ENCODE data around the gene CALB2. TPM values are rescaled to one million over a fixed set of nuclear protein-coding genes. Genes with fewer than 3 reads are reported as not detected.

CALB2 gene
- total and polyA plus RNA-seq, 2 of the 8 experiments (the other 6 are each of a cell fraction or from before 2014, with no cell fraction given): 1.9 to 2.6 TPM

GRCh38 chr16:71426069-71426879 lies 67.8 kb downstream of the CALB2 start:
- no peaks in the 10 kb centered on the region for H3K79me2 ChIP-seq (ENCODE audit: control insufficient read depth in 1 of 2, insufficient read depth in 2 of 2, low read length in 2 of 2)
- WGBS, 2 experiments (ENCODE audit: extremely low coverage in 1 of 2, insufficient coverage in 1 of 2, insufficient read length in 1 of 2, insufficient replicate concordance in 2 of 2, low coverage in 1 of 2, low lambda C conversion rate in 2 of 2, missing lambda C conversion rate in 1 of 2): 5% methylated on average over 42 of the region's 48 CpGs; no CpG with 5 or more reads in 1 of the 2 experiments
- CTCF ChIA-PET (ENCODE audit: partially characterized antibody): interaction anchor here (0.5 to 7.8 kb wide), 5 partner anchors 11 to 185 kb away, joined by 3 to 99 read pairs (median 5); no protein-coding TSS in a partner anchor
- peak overlapping the region; percentile 82 for H3K4me2 ChIP-seq (ENCODE audit: insufficient read depth in 1 of 2, low read depth in 2 of 2, low read length in 2 of 2)
- no peak overlapping the region for H2AK5ac ChIP-seq (ENCODE audit: low read depth, low read length)
- no peak overlapping the region for H2BK12ac ChIP-seq (ENCODE audit: low read depth, low read length)
- peaks cover 5% of the 10 kb centered on the region; the same call in 1 of the 2 replicates for H3K23me2 ChIP-seq (ENCODE audit: low read depth, low read length)
- H3K27me3 ChIP-seq (replicated peaks in 1 of 4; ENCODE audit: control insufficient read depth in 3 of 4, extremely low read depth in 1 of 4, insufficient read depth in 3 of 4, low read length in 3 of 4): peaks cover 0 to 13% (median 5%) of the 10 kb centered on the region in 4 experiments; a peak in 4 of 7 replicates
- no peak overlapping the region for H3K23ac ChIP-seq (ENCODE audit: insufficient read length)
- peak overlapping the region; percentile 63 for H3K56ac ChIP-seq (replicated peaks; ENCODE audit: insufficient read length, low read depth, low read length)
- no peaks in the 10 kb centered on the region for H3K79me1 ChIP-seq (ENCODE audit: low read depth, low read length)
- H2BK120ac ChIP-seq (replicated peaks; ENCODE audit: low read depth, low read length): no peak overlapping the region
- POLR2A ChIA-PET (ENCODE audit: partially characterized antibody): interaction anchor here (0.6 to 1.5 kb wide), 7 partner anchors 8 to 177 kb away, joined by 3 to 4 read pairs (median 3); partner anchors contain the start of gene CHST4
- H2BK20ac ChIP-seq (ENCODE audit: low read length): no peak overlapping the region
- H3K4me3 ChIP-seq (ENCODE audit: extremely low read depth in 1 of 4, insufficient read depth in 2 of 4, low read depth in 3 of 4, low read length in 4 of 4): peak overlapping the region; percentile 63 to 83 (median 74)
- peak; percentile 94 to 99 for DNase-seq (ENCODE audit: low read depth in 1 of 2, low spot score in 2 of 2)
- FAIRE-seq: peak; percentile 99
- H2BK5ac ChIP-seq (ENCODE audit: low read depth, low read length): peak overlapping the region; percentile 66; the same call in 1 of the 2 replicates
- peaks cover 0 to 3% of the 10 kb centered on the region in 2 experiments for H4K20me1 ChIP-seq (replicated peaks in 1 of 2; ENCODE audit: control insufficient read depth in 1 of 2, insufficient read depth in 2 of 2, low read length in 2 of 2)
- H4K8ac ChIP-seq (ENCODE audit: extremely low read depth, insufficient read depth, low read length): no peak overlapping the region
- no peaks in the 10 kb centered on the region; a peak in 2 of 8 replicates for H3K36me3 ChIP-seq (ENCODE audit: control insufficient read depth in 2 of 4, insufficient read depth in 4 of 4, low read length in 3 of 4)
- H3K4ac ChIP-seq (replicated peaks; ENCODE audit: insufficient read length, low read depth, low read length): no peak overlapping the region
- no peak overlapping the region for H3K27ac ChIP-seq (ENCODE audit: low read depth, low read length)
- peaks cover 0 to 5% (median 3%) of the 10 kb centered on the region in 4 experiments; a peak in 5 of 7 replicates for H3K4me1 ChIP-seq (replicated peaks in 1 of 4; ENCODE audit: control insufficient read depth in 3 of 4, insufficient read depth in 4 of 4, low read length in 3 of 4)
- H3K14ac ChIP-seq (ENCODE audit: insufficient read length): no peak overlapping the region
- H3K9ac ChIP-seq (replicated peaks in 1 of 4; ENCODE audit: extremely low read depth in 1 of 4, low read depth in 3 of 4, low read length in 3 of 4): peak overlapping the region in 2 of 4 experiments; percentile 22 to 44; a peak in 2 of 7 replicates
- H4K91ac ChIP-seq (replicated peaks; ENCODE audit: insufficient read length, low read length): no peak overlapping the region
- no peaks in the 10 kb centered on the region for H3K9me3 ChIP-seq (ENCODE audit: insufficient read depth in 2 of 2, low read depth in 1 of 2, low read length in 1 of 2)
- H2BK15ac ChIP-seq (ENCODE audit: low read length): no peak overlapping the region
- peak overlapping the region; percentile 67; the same call in 1 of the 2 replicates for H2AFZ ChIP-seq (ENCODE audit: low read length)
- 0 out of 2 replicates have a peak overlapping the region, but pooled peaks have one; percentile 4 for H3K18ac ChIP-seq (ENCODE audit: extremely low read depth, low read length)
- H4K5ac ChIP-seq (ENCODE audit: insufficient read length, low read depth, low read length): peak overlapping the region; percentile 47
- TF ChIP-seq MAX (IDR thresholded peaks at IDR 0.05): no peak
- no peak for TF ChIP-seq CTCF (IDR thresholded peaks at IDR 0.05; ENCODE audit: control extremely low read depth in 1 of 3, insufficient read depth in 1 of 3, low read depth in 1 of 3, low read length in 3 of 3)
- TF ChIP-seq SP4 (IDR thresholded peaks at IDR 0.05; ENCODE audit: low read length): no peak; the same call in 1 of the 2 replicates
- TF ChIP-seq KDM4A (IDR thresholded peaks at IDR 0.05; ENCODE audit: low read depth, low read length, severe bottlenecking): peak; percentile 97
- TF ChIP-seq CEBPB (IDR thresholded peaks at IDR 0.05; ENCODE audit: low read depth, low read length): peak; percentile 65
- TF ChIP-seq TBP (IDR thresholded peaks at IDR 0.05; ENCODE audit: low read depth, low read length): peak; percentile 100
- TF ChIP-seq POLR2AphosphoS5 (IDR thresholded peaks at IDR 0.05; ENCODE audit: low read depth, low read length): no peak
- TF ChIP-seq TCF12 (IDR thresholded peaks at IDR 0.05; ENCODE audit: low read depth, low read length): no peak
- no peak for TF ChIP-seq ZNF274 (IDR thresholded peaks at IDR 0.05; ENCODE audit: borderline replicate concordance, extremely low read depth, low read length)

Measured in H1 (cell line).